Loucy (cell line): ENCODE measurements around the gene PFN3.

ENCODE experiments used
- H2AFZ ChIP-seq: fragments of 200-600 bp; sonication (generic); 2 replicates; pipeline ENCODE4 v1.6.0; 2016; ENCODE audit warnings: antibody characterized with exemption, mild to moderate bottlenecking, low read length, moderate library complexity
- H3F3A ChIP-seq: fragments of 200-600 bp; 2 replicates; pipeline ENCODE4 v1.6.0; 2016; ENCODE audit warnings: antibody characterized with exemption, low read depth, mild to moderate bottlenecking
- H3K27me3 ChIP-seq: fragments of 200-600 bp; sonication (generic); 2 replicates; pipeline ENCODE4 v1.6.1; 2014; ENCODE audit warnings: low read length, mild to moderate bottlenecking; ENCODE audit not compliant: insufficient read depth, poor library complexity, severe bottlenecking
- H3K36me3 ChIP-seq: fragments of 200-600 bp; sonication (generic); 2 replicates; pipeline ENCODE4 v1.6.1; 2016; ENCODE audit warnings: low read length; ENCODE audit not compliant: insufficient read depth
- H3K4me1 ChIP-seq: fragments of 200-600 bp; sonication (generic); 2 replicates; pipeline ENCODE4 v1.5.1; 2014; ENCODE audit warnings: low read length, mild to moderate bottlenecking; ENCODE audit not compliant: insufficient read depth, poor library complexity, severe bottlenecking
- H3K4me2 ChIP-seq: fragments of 200-600 bp; sonication (generic); 2 replicates; pipeline ENCODE4 v1.6.0; 2014; ENCODE audit warnings: antibody characterized with exemption, low read length, low read depth, mild to moderate bottlenecking; ENCODE audit not compliant: poor library complexity, severe bottlenecking
- H3K4me3 ChIP-seq: fragments of 200-600 bp; sonication (generic); 2 replicates; pipeline ENCODE4 v1.5.1; 2014; ENCODE audit warnings: low read length, mild to moderate bottlenecking, mixed read lengths; ENCODE audit not compliant: poor library complexity, severe bottlenecking
- H3K79me2 ChIP-seq: fragments of 200-600 bp; sonication (generic); 2 replicates; pipeline ENCODE4 v1.6.1; 2014; ENCODE audit warnings: low read length; ENCODE audit not compliant: insufficient read depth
- H3K9ac ChIP-seq: fragments of 200-600 bp; sonication (generic); 2 replicates; pipeline ENCODE4 v1.6.0; 2014; ENCODE audit warnings: mild to moderate bottlenecking, low read depth, low read length, moderate library complexity; ENCODE audit not compliant: poor library complexity, severe bottlenecking
- H3K9me2 ChIP-seq: fragments of 200-600 bp; sonication (generic); replicated peaks from 2 replicates; pipeline ENCODE4 v1.6.1; 2016; ENCODE audit warnings: low read depth, low read length, mixed read lengths
- H3K9me3 ChIP-seq: fragments of 200-600 bp; sonication (generic); 2 replicates; pipeline ENCODE4 v1.6.1; 2014; ENCODE audit warnings: mild to moderate bottlenecking, antibody characterized with exemption, low read length, low read depth; ENCODE audit not compliant: insufficient read depth
- H4K20me1 ChIP-seq: fragments of 200-600 bp; sonication (generic); 2 replicates; pipeline ENCODE4 v1.6.0; 2014; ENCODE audit warnings: antibody characterized with exemption, low read length, mild to moderate bottlenecking; ENCODE audit not compliant: insufficient read depth, poor library complexity, severe bottlenecking
- EZH2phosphoT487 ChIP-seq: fragments of 200-600 bp; IDR thresholded peaks from 2 replicates; pipeline ENCODE4 v1.6.1; 2018; ENCODE audit warnings: antibody characterized with exemption, mild to moderate bottlenecking, moderate library complexity, borderline replicate concordance
- TF ChIP-seq, protein P1 (sequence below): fragments of 200-600 bp; sonication (generic); conservative IDR thresholded peaks from 2 replicates; pipeline ENCODE4 v1.5.1; 2014; ENCODE audit warnings: mild to moderate bottlenecking, antibody characterized with exemption, low read length

PFN3 gene

DNA sequence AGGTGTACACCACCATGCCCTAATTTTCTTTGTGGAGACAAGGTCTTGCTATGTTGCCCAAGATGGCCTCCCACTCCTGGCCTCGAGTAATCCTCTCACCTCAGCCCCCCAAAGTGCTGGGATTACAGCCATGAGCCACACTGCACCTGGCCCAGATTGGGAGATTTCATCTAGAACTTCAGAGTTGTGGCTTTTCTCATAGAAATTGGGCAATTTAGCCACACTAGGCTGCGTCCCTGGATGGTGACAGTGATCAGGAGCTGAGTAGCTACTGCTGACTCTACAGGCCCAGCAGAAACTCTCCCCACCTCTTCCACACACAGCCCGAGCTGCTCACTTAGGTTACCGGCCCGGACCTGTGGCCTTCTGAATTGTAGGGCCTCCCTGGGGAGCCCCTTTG, 7.7 kb downstream of the PFN3 start:
- TF ChIP-seq, protein P1, sequence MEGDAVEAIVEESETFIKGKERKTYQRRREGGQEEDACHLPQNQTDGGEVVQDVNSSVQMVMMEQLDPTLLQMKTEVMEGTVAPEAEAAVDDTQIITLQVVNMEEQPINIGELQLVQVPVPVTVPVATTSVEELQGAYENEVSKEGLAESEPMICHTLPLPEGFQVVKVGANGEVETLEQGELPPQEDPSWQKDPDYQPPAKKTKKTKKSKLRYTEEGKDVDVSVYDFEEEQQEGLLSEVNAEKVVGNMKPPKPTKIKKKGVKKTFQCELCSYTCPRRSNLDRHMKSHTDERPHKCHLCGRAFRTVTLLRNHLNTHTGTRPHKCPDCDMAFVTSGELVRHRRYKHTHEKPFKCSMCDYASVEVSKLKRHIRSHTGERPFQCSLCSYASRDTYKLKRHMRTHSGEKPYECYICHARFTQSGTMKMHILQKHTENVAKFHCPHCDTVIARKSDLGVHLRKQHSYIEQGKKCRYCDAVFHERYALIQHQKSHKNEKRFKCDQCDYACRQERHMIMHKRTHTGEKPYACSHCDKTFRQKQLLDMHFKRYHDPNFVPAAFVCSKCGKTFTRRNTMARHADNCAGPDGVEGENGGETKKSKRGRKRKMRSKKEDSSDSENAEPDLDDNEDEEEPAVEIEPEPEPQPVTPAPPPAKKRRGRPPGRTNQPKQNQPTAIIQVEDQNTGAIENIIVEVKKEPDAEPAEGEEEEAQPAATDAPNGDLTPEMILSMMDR, result no peak
- TF ChIP-seq EZH2phosphoT487, result no peak

DNA sequence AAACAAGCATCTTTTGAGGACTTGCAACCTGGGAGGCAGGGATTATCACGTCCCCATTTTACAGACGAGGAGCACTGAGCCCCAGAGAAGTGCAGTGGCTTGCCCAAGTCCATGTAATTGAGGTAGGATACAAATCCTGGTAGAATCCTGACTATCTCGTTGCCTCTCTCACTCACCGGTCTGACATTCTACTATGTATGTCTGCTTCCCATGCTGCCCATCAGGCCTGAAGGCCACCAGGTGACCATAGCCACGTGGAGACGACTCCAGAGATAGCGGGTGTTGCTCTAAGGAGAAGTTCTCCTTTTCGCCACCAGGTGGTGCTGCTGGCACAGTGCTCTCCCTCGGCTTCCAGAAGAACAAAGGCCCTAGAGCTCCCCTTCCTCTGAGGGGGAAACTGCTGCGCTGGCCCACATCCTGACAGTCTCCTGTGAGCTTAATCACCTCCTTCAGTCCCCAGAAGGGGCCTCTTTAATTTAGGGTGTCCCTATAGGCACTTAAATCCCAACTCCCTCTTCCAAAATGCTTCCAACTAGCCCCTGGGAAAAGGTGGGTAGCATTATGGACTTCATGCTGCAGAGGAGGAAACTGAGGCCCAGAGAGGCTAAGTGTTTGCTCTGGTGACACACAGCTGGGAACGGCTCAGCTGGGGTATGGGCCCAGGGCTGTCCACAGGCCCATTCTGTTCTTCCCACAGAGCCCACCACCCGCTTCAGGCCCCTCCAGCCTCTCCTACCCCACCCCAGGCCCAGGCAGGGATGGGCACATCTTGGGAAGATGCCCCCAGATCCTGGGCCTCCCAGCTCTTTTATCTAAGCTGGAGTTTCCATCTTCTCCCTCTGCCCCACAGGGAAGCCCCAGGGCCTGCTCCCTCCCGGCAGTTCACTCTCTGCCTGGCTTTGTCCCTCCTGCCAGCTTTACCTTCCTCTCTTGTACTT, 9.8 kb downstream of the PFN3 start:
- Histone ChIP-seq H3K4me3 (no peak overlapping the region), H4K20me1 (no peaks in the 10 kb centered on the region), H2AFZ (no peak overlapping the region), H3K9me2 (no peaks in the 10 kb centered on the region), H3K9ac (peak overlapping the region; percentile 41), H3K9me3 (no peaks in the 10 kb centered on the region), H3K36me3 (no peaks in the 10 kb centered on the region), H3F3A (no peaks in the 10 kb centered on the region), H3K79me2 (no peaks in the 10 kb centered on the region), H3K4me1 (peaks cover 19% of the 10 kb centered on the region), H3K4me2 (peak overlapping the region; percentile 42), H3K27me3 (no peaks in the 10 kb centered on the region)
- no peak for TF ChIP-seq EZH2phosphoT487
- TF ChIP-seq, protein P1, result peak; percentile 65

More for the DNA sequence above, 7.7 kb downstream of the PFN3 start:
- Histone ChIP-seq H3K36me3 (no peaks in the 10 kb centered on the region), H2AFZ (no peak overlapping the region), H3F3A (no peaks in the 10 kb centered on the region), H4K20me1 (no peaks in the 10 kb centered on the region), H3K9ac (no peak overlapping the region), H3K4me2 (no peak overlapping the region), H3K27me3 (no peaks in the 10 kb centered on the region), H3K4me1 (peaks cover 19% of the 10 kb centered on the region), H3K4me3 (no peak overlapping the region), H3K79me2 (no peaks in the 10 kb centered on the region), H3K9me2 (no peaks in the 10 kb centered on the region), H3K9me3 (no peaks in the 10 kb centered on the region)

DNA sequence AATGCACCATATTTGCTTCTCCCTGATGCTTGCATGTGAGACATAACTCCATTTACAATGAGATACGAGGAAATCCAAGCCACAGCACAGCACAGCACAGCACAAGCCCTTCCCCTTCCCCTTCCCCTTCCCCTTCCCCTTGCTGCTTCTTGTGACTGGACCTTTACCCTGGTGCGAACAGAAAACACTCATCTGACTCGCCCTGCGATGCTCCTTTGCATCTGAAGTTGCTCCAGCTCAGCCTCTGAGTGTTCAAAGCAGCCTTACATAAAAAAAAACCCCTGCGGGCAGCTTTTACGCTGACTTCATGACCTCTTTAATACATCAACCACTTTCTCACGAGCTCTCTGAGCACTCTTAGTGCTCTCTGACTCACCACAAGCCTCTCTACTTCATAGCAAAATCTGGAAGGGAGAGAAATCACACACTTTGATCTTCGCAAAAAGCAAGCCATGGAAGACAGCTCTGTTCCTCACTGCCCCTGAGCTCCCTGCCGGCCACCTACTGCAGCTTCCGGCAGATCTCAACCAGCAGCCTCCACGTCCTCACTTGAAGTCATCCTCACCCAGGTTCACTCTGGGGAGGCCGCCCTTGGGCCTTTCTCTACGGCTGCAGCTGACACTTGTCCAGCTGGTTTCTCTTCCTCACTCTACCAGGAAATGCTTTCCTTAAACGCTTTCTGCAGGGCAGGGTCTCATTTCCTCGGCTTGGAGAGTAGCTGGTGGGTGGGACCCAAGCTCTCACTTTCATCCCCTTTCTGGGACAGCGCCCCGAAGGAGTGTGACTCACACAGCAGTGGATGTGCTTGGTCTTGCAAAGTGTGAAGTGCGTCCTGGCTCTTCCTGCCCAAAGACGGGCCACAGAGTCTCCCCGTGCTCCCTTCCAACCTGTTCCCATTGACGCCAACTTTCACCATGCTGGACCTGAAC, 11.0 kb downstream of the PFN3 start:
- Histone ChIP-seq H3K36me3 (no peaks in the 10 kb centered on the region), H3K27me3 (no peaks in the 10 kb centered on the region), H3F3A (no peaks in the 10 kb centered on the region), H3K79me2 (no peaks in the 10 kb centered on the region), H4K20me1 (no peaks in the 10 kb centered on the region), H2AFZ (no peak overlapping the region), H3K9ac (peak overlapping the region; percentile 26), H3K4me3 (no peak overlapping the region), H3K4me2 (no peak overlapping the region), H3K4me1 (peaks cover 19% of the 10 kb centered on the region), H3K9me3 (no peaks in the 10 kb centered on the region), H3K9me2 (no peaks in the 10 kb centered on the region)
- TF ChIP-seq EZH2phosphoT487, result no peak
- TF ChIP-seq, protein P1, result no peak
